HG02798 (cell line): Measurements from ENCODE around the gene SMYD1.

Source experiments
- ATAC-seq: cut with Tn5 transposase; IDR thresholded peaks from one replicate; pipeline ENCODE4 v1.9.1; 2021; ENCODE audit warnings: mild to moderate bottlenecking; ENCODE audit not compliant: unreplicated experiment, poor library complexity

The SMYD1 gene

DNA sequence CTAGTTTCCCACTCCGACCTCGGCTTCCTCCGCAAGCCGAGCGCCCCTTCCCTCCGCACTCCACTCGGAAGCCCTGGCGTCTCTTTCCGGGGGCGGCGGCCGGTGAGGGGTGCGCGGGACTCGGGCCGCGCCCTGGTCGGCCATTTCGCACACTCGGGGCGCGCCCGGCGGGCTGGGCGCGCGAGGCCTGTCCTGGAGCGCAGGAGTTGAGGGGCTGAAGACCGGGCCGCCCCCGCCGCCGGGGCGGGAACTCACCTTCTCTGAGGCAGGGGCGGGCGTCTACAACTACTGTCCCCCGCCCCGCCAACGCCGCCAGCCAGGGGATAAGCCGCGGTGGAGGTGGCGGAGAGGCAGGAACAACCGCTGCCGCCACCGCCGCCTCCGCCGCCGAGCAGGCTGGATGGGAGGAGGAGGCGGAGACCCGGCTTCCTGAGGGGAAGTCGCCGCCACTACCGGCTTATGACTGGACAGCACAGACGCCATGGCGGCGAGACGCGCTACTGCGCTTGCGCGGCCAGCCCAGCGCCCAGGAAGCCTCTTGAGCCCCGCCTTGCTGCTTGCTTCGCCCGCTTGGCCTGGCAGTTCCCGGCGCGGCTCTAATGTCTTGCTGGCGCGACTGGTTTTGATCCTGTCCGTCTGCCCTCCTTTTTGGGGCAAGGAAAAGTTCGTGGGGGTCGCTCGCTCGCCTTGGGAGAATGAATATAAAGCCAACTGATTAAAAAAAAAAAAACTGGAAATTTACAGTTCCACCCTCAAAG lies 12.1 kb upstream of the SMYD1 start, which contains the start of gene KRCC1:
KRCC1 (minus strand) TSS at position 413 of the 758 bp plus-strand sequence. CDS start 27,220 bp downstream, outside the sequence.
- ATAC-seq: peak; percentile 97

DNA sequence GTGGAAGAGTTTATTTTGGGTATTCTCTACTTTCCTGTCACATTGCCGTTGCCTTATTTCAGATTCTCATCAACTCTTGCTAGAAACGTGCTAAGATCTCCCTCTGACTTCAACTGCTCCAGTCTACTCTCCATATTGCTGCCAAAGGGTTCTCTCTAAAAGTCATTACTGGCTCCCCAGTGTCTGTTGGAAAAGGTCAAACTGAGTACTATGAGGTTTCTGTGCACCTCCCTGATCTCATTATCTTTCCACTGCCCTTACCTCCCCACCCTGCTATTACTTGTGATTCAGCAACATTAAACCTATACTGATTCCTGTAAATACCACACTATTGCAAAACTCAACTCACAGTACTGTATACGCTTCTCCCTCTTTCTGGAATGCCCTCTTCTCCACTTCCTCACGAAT lies 10.2 kb upstream of the SMYD1 start:
- no peak for ATAC-seq

DNA sequence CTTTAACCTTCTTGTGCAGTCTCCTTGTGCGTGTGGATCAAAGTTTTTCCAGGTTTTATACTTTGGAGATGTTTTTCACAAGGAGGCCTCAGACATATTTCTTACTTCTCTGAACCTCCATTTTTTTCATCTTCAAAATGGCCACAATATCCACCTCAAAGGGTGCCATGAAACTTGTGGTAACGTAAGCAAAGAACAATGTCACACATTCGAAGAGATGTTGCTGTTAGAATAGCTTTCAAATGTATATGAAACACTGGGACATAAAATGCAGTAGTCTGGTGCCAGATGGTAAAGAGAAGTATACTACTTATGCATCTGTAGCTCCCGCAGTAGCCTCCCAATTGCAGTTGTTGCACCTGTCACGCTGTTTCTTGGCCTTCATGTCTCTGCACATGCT lies 9.4 kb upstream of the SMYD1 start:
- no peak for ATAC-seq

DNA sequence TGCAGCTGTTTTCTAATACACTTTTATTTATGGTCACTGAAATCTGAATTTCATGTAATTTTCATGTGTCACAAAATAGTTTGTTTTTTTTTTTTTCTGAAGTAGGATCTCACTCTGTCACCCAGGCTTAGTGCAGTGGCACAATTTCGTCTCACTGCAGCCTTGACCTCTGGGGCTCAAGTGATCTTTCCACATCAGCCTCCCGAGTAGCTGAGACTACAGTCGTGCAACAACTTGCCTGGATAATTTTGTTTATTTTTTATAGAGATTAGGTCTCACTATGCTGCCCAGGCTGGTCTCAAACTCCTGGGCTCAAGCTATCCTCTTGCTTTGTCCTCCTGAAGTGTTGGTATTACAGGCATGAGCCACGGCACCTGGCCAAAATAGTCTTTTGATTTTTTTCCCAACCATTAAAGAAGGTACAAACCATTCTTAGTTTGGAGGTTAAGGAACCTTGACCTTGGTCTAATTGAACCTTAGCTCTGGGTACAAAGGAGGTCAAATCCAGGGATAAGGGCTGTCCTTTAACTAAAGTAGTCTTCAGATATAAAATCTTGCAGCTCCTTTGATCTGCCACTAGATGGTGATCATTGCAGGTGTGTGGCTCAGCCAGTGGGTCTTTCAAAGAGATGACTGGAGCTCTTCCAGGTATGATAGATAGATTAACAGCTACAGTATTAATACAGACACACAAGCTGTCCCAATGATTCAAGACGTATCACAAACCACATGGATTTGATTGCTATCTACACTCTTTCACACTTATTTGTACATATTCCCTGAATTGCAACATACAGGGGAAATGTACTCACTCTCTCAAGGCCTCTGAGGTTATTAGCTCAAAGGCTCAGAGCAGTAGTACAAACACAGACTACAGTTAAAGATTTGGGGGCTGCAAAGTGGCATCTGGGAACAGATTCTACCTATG lies 7.4 kb upstream of the SMYD1 start:
- ATAC-seq: peak; percentile 43

DNA sequence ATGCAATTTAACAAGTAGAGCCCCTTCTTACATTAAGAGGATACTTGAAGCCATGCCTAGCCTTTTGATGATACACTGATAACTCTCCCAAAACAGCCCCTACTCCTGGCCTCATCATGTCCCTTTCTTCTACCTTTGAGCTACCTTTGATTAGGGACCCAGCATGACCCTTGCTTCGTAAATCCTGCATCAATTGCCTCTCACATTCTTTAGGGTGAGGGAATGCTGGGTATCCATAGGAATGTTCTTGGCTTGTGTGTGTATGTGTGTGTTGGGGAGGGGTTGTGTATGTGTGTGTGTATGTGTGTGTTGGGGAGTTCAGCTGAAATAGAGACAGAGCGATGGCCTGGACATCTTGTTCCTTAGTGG lies 6.7 kb upstream of the SMYD1 start:
- no peak for ATAC-seq

DNA sequence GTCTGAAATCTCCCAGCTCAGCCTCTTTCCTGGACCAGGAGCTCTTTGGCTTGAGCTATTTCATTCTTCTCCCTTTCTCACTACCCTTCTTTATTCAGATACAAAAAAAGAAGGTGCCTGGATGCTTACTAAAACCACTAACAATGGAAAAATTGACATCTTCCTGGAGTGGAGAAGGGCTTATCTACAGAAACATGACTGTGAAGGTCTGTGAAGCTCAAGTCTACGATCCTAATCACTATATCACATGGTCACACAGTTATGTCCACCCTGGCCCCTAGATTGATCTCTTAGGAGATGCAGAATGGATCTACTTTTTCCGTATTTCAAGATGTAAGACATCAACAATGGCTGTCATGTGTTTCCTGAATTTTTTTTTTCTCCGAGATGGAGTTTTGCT lies 6.3 kb upstream of the SMYD1 start:
- no peak for ATAC-seq

DNA sequence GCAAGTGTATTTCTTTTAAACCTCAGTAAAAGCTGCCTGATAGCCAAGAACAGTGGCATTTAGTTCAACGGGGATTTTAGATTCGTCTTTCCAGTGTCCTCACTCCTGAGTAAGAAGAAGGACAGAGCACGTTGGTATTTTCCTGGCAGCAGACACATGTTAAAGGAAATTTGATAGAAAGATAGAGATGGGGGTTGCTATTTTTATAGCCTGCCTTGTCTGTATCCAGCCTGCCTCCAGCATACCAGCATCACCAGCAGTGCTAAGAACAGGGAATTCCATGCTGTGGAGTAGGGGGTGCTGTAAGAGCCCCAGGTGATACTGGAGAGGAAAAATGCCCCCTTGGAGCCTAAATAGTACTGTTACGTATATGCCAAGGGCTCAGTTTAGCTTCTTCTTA lies 1.1 kb upstream of the SMYD1 start:
- ATAC-seq: no peak

DNA sequence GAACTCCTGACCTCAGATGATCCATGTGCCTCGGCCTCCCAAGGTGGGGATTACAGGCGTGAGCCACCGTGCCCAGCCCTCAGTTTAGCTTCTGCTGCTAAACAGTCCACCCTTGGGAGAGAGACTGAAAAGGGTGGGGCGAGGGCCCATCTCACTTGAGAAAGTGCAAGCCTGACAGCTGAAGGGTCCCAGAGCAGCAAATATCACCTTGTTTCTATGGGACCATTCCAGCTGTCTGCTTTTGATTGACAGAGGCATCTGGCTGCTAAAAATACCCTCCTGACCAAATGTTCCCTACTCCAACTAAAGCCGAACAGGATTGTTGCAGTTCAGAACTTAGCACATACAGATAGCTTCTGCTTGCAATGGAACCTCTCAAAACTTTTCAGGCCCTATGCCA lies 436 bp upstream of the SMYD1 start:
- ATAC-seq: no peak

DNA sequence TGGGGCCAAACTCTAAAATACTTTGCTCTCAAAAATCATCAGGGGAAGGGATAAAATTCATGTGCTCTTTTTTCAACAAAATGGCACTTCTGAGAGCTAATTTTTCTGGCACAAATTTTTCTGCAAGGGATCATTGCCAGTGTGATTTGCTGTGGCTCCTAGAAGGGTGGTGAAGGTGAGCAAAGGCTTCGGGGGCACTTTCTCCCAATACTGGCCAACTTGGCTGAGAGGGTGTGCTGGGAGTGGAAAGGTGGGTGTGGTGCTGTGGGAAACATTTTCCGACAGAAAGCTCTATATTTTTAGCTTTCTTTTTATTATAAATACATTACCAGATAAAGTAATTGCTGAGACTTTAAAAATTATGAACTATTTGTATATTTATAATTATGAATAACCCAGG lies 419 bp downstream of the SMYD1 start:
- no peak for ATAC-seq

DNA sequence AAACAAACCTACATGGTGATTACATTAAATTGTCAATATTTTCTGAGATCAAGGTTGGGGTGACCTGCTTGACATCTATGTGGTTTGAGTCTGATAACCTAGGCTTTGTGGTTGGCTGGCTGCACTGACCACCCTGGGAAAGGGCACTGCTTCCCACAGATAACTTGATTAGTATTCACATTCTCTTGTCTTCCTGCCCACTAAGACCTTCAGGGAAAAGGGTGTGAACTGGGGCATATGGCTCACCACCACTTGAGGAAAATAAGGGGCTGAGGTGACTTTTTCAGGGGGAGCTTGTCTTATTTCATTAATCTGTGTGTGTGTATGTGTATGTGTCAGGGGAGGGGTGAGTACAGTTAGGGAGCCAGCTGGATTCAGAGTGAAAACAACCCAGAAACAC lies 1.5 kb downstream of the SMYD1 start:
- no peak for ATAC-seq

DNA sequence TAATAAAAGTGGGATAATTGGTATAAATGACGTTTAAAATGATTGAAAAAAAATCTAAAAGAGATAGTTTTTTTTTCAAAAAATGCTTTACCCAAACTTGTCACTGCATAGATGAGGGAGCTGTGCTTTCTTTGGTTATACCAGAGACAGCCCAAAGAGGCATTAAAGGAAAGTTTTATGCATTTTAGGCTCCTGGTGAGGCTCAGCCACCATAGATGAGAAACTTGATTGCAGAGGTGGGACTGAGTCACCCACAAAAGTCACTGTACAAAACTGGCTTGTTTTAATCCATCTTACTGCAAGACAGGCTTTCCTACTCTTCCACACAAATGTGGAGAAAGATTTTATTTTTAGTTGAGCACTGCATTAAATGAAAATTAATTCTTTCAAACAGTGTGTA lies 2.4 kb downstream of the SMYD1 start:
- no peak for ATAC-seq

DNA sequence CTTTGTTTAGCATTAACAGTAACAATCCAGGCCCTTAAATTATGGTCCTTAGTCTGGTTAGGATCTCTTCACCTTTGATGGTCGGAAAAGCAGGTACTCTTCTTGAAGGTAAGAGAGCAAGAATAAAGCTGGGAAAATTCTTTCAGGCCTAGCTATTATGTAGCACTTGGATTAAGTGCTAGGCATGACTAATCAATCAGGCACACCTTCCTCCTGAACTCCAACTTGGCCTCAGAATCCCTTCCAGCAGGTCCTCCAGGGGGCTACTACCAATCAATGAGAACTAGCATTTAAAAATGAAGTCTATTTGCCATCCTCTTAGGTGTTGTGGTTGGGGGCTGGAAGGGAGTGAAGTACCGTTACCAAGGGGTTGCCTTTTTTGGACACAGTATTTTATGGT lies 3.7 kb downstream of the SMYD1 start:
- no peak for ATAC-seq

DNA sequence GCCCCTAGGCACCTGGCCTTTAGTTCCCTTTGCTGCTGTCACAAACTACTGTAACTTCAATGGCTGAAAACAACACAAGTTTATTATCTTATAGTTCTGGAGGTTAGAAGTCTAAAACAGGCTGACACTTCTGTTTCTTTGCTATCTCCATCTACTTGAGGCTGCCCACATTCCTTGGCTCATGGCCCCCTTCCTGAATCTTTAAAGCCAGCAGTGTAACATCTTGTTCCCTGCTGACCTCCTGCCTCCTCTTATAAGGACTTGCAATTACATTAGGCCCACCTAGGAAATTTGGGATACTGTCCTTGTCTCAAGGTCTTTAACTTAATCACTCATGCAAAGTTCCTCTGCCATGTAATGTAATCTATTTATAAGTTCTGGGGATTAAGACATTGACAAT lies 6.5 kb downstream of the SMYD1 start:
- ATAC-seq: no peak

DNA sequence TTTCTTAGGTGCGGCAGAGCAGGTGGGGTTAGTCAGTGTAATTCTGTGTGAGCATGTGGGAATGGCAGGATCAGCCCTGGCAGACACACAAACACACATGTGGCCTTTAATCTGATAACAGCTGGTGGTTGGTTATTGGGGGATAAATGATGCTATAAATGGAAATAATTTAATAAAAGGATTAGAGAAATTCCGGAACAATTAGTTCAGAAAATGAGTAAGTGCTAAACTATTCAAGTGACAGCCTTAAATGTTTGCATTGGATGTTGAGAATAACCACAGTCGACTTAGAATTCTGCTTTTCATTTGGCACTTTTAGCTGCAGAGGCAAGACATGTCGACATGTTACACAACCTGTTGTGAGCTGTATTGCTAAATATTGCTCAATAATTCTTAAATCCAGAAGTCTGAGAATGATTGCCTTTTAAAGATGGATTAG lies 7.2 kb downstream of the SMYD1 start:
- ATAC-seq: no peak

DNA sequence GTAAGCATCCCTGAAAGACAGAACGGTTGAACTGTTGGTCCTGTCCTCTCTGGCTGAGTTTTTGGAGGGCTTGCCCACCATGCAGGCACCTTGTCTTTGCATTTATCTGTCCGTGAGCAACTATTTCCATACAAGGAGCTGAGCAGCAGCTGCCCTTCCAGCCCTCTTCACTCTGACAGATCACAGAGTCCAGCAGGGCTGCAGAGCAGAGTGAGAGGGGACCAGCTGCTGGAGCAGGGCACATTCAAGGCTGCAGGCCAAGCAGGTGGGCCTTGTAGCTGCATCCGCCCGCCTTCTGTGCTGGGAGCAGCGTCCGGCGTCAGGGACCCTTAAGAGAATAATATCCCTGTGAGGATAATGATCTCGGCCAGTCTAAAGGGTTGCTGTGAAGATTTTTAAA lies 9.5 kb downstream of the SMYD1 start:
- ATAC-seq: no peak

DNA sequence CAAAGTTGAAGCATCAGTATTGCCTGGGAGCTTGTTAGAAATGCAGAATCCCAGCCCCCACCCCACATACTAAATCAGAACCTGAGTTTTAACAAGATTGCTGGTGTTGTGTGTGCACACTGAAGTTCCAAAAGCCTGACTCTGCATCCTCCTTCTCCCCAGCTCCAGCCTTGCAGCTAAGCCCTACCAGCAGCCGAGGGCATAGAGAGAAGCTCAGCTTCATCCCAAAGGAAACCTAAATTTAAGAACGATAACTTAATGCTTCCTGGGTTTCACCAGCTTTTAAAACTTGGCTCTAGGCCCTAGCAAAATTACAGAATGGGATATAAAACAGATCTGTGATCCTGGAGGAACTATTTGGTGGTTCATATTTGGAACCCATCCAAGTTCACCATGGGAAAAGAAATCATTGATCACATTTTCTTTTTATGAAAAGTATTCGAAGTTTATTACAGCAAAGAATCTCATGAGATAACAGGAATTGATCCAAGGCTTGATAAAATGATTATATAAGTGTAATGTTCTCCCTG lies 11.1 kb downstream of the SMYD1 start:
- ATAC-seq: no peak

DNA sequence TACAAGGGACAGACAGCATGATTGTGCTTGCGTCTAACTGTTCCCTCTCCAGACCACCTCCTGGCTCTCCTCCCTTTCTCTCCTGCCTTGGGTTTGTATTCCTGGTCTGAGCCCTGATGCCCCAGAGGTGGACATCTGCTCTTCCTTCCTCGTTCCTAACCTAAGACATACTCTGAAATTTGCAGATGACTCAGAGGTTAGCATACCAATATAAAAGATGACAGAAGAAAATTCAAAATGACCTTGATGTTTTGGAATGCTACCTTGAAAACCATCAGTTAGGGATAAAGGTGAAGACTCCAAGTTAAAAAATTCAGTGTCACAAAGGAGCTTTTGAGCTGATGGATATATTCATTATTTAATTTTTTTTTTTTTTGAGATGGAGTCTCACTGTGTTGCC lies 12.9 kb downstream of the SMYD1 start:
- ATAC-seq: no peak

DNA sequence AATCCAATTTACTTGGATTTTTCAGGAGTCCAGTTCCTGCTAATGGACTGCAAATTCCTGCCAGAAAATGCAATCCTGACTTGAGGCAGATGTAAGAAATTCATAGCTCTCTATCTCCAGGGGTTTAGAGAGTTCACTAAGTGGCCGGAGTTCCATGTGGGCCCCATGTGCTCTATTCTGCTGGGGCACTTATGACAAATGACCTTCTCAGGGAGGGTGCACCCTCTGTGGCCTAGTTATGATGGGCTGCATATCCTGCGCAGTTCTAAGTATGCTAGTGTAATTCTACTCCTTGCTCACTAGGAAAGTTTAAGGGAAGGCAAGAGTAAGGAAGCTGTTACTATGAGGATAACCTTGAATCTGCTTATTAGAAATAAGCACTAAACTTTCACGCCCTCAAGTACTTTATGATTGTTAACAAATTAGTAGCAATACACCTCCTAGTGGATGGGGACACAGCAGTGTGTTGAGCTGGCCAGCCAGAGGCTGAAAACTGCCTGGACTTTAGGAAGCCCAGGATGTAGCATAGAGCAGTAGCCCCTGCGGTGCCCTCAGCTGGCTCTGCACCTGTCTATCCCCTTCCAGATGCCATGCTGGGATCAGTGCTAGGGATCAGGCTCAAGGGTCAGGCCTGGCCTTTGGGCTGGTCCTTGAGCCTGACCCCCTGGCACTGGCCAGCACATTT lies 14.4 kb downstream of the SMYD1 start:
- ATAC-seq: no peak

DNA sequence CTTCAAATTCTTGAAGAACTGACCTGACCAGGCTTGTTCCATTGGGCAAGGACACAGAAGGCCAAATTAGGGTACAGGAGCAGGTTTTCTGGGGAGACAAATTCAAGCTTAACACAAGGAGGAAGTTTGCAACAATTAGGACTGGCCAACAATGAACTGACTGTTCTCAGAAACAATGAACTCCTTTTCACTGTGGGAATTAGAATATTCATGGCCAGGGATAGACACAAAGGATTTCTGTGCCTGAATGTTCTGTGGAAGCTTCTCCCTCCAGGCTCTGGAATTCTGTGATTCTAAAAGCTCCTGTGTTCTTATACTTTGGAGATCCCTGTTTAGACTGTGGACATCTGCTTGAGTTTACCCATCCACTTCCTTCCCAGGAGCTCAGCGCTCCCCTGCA lies 15.2 kb downstream of the SMYD1 start:
- ATAC-seq: no peak

DNA sequence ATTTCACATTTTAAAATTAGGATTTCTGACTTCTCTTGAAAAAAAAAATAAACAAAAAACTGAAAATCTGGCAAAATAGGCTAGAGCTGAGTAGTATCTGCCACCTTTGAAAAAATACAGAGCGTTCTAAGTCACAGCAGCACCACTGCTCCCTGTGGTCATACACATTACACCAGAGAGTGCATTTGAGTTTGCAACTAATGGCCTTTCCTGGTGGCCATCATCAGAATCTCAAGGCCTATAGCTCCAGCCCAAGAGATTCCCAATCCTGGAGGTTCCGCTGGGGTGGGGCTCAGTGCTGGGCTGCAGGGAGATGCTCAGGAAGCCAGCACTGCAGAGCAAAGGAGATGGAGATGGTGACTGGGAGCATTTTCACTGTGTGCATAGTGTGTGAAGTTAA lies 17.5 kb downstream of the SMYD1 start:
- no peak for ATAC-seq

DNA sequence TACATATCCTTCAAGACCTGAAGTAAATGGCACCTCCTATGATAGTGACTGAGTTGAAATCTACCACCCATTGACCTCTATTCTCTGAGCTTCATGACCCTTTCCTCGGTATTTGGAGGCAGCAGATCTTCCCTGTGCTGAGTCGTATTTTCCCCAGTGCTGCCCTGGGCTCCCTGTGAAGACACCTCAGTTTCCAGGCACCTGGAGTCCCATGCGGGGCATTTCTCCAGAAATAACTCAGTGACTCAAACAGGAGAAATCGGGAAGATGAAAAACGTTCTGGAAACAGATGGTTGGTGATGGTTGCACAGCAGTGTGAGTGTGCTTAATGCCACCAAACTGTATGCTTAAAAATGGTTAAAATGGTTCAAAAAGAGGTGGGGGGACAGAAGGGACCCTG lies 18.0 kb downstream of the SMYD1 start:
- ATAC-seq: no peak
